22Rv1 (cell line): ENCODE data around the gene NBAS.

ENCODE experiments used
- CTCF ChIP-seq: fragments of 450-650 bp; IDR thresholded peaks from 2 replicates; pipeline ENCODE4 v1.5.1; 2017; ENCODE audit warnings: mild to moderate bottlenecking
- ZFX ChIP-seq: fragments of 450-650 bp; IDR thresholded peaks from 2 replicates; pipeline ENCODE4 v1.6.1; 2017; ENCODE audit warnings: antibody characterized with exemption, borderline replicate concordance

DNA sequence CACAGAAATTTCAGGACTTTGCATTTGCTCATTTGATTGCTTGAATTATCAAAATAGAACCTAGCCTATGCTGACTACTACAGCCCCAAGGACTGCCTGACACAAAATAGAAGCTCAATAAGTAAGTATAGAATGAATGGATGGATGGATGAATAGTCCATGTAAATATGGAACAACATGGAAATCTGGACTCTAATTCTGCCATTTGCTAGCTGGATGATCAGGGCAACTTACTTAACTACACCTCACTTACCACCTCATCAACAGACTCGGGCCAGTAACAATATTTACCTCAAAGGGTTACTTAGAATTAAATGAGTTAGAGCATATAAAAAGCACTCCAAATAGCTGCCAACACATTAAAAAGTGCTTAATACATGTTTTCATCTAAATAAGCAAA, 50.6 kb downstream of the NBAS start:
- TF ChIP-seq CTCF (no peak), ZFX (no peak)
